Measurements from ENCODE around the gene ACBD4. TPM values are rescaled to one million over a fixed set of nuclear protein-coding genes. Genes with fewer than 3 reads are reported as not detected.

Gene ACBD4
- total RNA-seq, 1 experiment from 2014 or later, result 7.7 TPM

- ChIA-PET CTCF (interaction anchor here (0.5 kb wide), 1 partner anchor 22 kb away, joined by 3 read pairs; the partner anchor contains the start of gene ACBD4), POLR2A (no interaction called here)
- no peak for TF ChIP-seq SIN3A (IDR thresholded peaks at IDR 0.05; ENCODE audit: borderline replicate concordance, insufficient read depth, low read depth, low read length)
- no peak for TF ChIP-seq TCF7L2 (IDR thresholded peaks at IDR 0.05; ENCODE audit: low read depth, low read length)
- TF ChIP-seq POLR2AphosphoS5 (IDR thresholded peaks at IDR 0.05; ENCODE audit: low read depth, low read length), result no peak
- no peak for TF ChIP-seq REST (IDR thresholded peaks at IDR 0.05; ENCODE audit: insufficient read depth in 1 of 2, low read depth in 2 of 2, low read length in 1 of 2)
- no peak for TF ChIP-seq CTCF (IDR thresholded peaks at IDR 0.05)
- ATAC-seq (no peak), DNase-seq (ENCODE audit: low read depth, low spot score) (no peak)
- H3K4me3 ChIP-seq (ENCODE audit: low read depth in 2 of 2, low read length in 2 of 2), result no peak overlapping the region
- in situ Hi-C loops (cut with HindIII; ENCODE audit: low pct_unique_long_range_greater_than_20kb, low sequenced_read_pairs), result no loop called here
- no TSS peak for BruUV-seq (replicated peaks)
- no peaks in the 10 kb centered on the region for H3K9me3 ChIP-seq (ENCODE audit: control insufficient read depth, insufficient read depth, low read depth, low read length)
- no peaks in the 10 kb centered on the region for H3K36me3 ChIP-seq (ENCODE audit: control insufficient read depth, insufficient read depth, low read length)
- H3K27ac ChIP-seq (ENCODE audit: low read length), result no peak overlapping the region
- intact Hi-C loops (cut with micrococcal nuclease; ENCODE audit: unreplicated experiment), result no loop called here
- H3K27me3 ChIP-seq (ENCODE audit: control insufficient read depth, insufficient read depth, low read length), result no peaks in the 10 kb centered on the region
- H3K4me1 ChIP-seq (ENCODE audit: control insufficient read depth, insufficient read depth, low read length), result peaks cover 13% of the 10 kb centered on the region
These were observed 22.1 kb upstream of the ACBD4 start for GRCh38 chr17:45113424-45113754.

- H3K4me3 ChIP-seq (ENCODE audit: low read depth in 2 of 2, low read length in 2 of 2), result no peak overlapping the region
- POLR2A ChIA-PET, result no interaction called here
- BruUV-seq (replicated peaks), result no TSS peak
- DNase-seq (ENCODE audit: low read depth, low spot score) (no peak), ATAC-seq (no peak)
- H3K9me3 ChIP-seq (ENCODE audit: control insufficient read depth, insufficient read depth, low read depth, low read length), result no peaks in the 10 kb centered on the region
- in situ Hi-C loops (cut with HindIII; ENCODE audit: low pct_unique_long_range_greater_than_20kb, low sequenced_read_pairs), result no loop called here
- no peak for TF ChIP-seq POLR2AphosphoS5 (IDR thresholded peaks at IDR 0.05; ENCODE audit: low read depth, low read length)
- TF ChIP-seq TCF7L2 (IDR thresholded peaks at IDR 0.05; ENCODE audit: low read depth, low read length), result no peak
- no peak for TF ChIP-seq REST (IDR thresholded peaks at IDR 0.05; ENCODE audit: insufficient read depth in 1 of 2, low read depth in 2 of 2, low read length in 1 of 2)
- no peak for TF ChIP-seq CTCF (IDR thresholded peaks at IDR 0.05)
- no peak for TF ChIP-seq SIN3A (IDR thresholded peaks at IDR 0.05; ENCODE audit: borderline replicate concordance, insufficient read depth, low read depth, low read length)
- no peaks in the 10 kb centered on the region for H3K27me3 ChIP-seq (ENCODE audit: control insufficient read depth, insufficient read depth, low read length)
- H3K36me3 ChIP-seq (ENCODE audit: control insufficient read depth, insufficient read depth, low read length), result no peaks in the 10 kb centered on the region
- intact Hi-C loops (cut with micrococcal nuclease; ENCODE audit: unreplicated experiment), result no loop called here
- CTCF ChIA-PET, result no interaction called here
- peaks cover 9% of the 10 kb centered on the region for H3K4me1 ChIP-seq (ENCODE audit: control insufficient read depth, insufficient read depth, low read length)
- H3K27ac ChIP-seq (ENCODE audit: low read length), result no peak overlapping the region
These were observed 21.2 kb upstream of the ACBD4 start for GRCh38 chr17:45114117-45114932.

Measured in Panc1 (cell line).